ENCODE data around the gene TRIM32.

- no peak for TF ChIP-seq POLR2A (IDR thresholded peaks at IDR 0.05; ENCODE audit: borderline replicate concordance, extremely low read depth, insufficient read depth, insufficient read length)
- TF ChIP-seq CTCF (IDR thresholded peaks at IDR 0.05 in 2 of 3, conservative IDR thresholded peaks at IDR 0.05 in 1 of 3; ENCODE audit: borderline replicate concordance in 1 of 3, insufficient read depth in 1 of 3, low read depth in 2 of 3, low read length in 2 of 3): no peak
- TF ChIP-seq TCF7L2 (IDR thresholded peaks at IDR 0.05; ENCODE audit: borderline replicate concordance, extremely low read depth, insufficient read depth, insufficient read length): no peak
- TF ChIP-seq EZH2 (IDR thresholded peaks at IDR 0.05): no peak
Measured at GRCh38 chr9:116718111-116718510, 31.0 kb downstream of the TRIM32 start.
